ENCODE measurements around the gene PYGM.
"Not testable (repeated sequence)": the region's sequence is repeated elsewhere in the genome, so short reads cannot be mapped to it uniquely, and the experiment has no call there.

Gene PYGM

GRCh38 chr11:64716473-64717267 lies 43.1 kb downstream of the PYGM start:
- no peak for DNase-seq (ENCODE audit: low spot score)

GRCh38 chr11:64715756-64716472 lies 43.9 kb downstream of the PYGM start:
- DNase-seq (ENCODE audit: low spot score): no peak

DNA sequence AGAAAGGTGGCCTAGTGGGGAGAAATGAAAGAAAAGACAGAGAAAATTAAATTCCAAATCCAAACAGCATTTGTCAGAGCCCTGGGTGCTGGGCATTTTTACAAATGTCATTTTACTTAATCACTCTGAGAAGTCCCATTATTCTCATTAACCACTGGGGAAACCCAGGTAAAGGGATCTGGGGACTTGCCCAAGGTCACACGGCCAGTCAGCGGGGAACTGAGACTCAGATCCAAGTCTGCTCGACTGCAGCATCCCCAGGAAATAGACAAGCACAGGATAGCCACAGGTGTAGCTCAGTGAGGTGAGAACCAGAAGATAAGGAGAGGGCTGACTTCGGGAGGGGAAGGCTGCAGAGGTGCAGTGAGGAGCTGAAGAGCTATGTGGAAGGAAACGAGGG lies 44.7 kb downstream of the PYGM start:
- no peak for DNase-seq (ENCODE audit: low spot score)

- DNase-seq (ENCODE audit: low spot score): no peak
These were observed 45.1 kb downstream of the PYGM start for GRCh38 chr11:64714666-64715065.

GRCh38 chr11:64713781-64714363 lies 45.9 kb downstream of the PYGM start:
- DNase-seq (ENCODE audit: low spot score): no peak

- peak; percentile 28 for DNase-seq (ENCODE audit: low spot score)
These were observed 46.6 kb downstream of the PYGM start for GRCh38 chr11:64713016-64713707.

DNA sequence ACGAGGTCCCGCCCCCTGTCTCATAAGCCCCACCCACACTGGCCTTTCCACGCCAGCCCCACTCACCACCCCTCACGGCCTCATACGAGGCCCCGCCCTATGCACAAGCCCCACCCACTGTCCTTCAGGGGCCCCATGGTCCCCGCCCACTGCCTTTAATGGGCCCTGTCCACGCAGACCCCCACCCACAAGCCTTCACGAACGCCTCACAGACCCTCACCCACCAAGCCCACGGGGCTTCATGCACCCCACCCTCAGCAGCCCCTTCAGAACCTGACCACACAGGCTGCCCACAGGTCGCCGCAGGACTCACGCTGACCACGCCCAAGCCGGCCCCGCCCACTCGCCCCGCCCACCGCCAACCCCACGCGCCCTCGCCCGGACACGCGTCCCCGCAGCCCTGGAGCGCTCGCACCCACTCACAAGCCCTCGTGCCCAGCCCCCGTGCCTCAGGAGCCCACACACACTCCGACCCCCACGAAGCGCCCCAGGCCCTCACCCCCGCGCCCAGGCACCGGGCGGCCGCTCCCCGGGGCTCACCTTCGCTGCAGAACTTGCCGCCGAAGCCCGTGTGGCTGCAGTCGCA lies 47.3 kb downstream of the PYGM start:
- DNase-seq (ENCODE audit: low spot score): no peak

GRCh38 chr11:64711956-64712362 lies 47.8 kb downstream of the PYGM start:
- no peak for DNase-seq (ENCODE audit: low spot score)

DNA sequence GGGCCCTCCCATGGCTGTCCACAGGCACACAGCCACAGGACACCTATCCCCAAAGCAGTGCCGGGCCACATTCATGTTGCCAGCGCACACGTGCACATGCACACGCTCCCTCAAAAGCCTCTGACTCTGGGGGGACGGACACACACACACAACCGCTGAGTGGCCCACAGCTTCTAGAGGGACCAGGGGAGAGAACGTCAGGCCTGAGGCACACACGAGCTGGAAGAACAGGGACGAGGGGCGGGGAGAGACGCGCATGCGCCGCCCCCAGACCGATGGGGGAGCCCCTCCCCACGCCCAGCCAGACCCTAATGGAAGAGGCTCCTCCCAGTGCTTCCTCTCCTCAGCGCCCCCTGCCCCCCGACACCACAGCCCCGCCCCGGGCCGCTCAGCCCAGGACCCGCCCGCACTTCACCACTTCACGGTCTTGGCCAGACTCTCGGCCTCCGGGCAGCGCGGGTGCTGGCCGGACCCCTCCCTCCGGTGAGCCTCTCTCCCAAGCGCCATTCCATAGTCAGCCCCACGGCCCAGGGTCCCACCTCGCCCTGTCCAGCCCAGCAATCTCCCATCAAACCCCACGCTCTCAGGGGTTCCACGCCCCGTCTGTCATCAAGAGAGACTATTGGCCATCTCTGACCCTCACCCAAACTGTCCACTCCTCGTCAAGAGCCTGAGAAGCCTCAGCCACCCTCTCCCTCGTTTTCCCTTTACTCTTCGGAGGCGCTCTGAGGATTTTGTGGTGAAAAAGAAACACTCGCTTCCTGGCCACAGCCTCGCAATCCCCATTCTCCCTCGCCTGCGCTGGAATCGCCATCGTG lies 48.4 kb downstream of the PYGM start:
- DNase-seq (ENCODE audit: low spot score): no peak

DNA sequence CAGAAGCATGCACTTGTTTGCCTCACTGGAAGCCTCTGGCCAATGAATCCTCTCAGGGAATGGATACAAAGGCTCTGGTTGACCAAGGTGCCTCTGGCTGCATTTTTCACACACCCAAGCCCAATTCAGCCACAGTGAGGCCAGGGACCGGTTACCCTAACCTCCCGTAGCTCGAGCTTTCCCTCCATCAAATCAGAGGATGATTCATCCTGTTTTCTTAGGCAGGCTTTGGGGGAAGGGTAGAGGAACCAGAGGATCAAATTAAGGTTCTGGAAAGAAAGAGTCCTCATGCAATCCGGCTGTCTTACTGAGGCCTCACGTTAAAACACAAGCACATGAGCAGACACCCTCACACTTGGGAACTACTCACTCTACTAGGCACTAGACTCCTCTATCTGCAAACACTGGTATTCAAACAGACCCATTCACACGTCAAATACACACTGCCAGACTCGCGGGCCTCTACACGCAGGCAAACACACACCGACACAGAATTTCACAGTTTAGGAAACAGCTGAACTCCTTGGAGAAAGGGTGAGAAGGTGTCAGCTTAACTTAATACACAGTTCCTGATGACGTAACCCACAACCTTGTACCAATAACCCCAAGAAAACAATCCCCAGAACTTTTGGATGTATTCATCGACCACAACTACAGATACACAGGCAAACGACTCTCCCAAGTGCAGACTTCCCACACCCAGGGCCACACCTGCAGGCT lies 49.2 kb downstream of the PYGM start:
- DNase-seq (ENCODE audit: low spot score): no peak

DNA sequence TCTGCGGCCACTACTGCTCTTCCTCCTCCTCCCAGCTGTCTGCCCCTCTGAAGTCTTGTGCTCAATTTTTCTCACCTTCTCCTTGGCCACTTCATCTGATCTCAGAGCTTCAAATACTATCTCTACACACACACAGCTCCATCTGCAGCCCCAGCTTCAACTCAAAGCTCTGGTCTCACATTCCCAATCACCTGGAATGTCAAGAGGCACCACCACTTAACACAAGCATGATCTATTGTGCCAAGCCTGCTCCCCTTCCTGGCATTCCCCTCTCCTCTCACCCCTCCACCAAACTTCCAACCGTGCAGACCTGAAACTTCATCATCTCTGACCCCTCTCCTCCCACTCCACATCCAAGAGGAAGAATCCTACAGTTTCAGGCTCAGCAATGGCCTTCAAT lies 54.3 kb downstream of the PYGM start:
- no peak for DNase-seq (ENCODE audit: low spot score)

DNA sequence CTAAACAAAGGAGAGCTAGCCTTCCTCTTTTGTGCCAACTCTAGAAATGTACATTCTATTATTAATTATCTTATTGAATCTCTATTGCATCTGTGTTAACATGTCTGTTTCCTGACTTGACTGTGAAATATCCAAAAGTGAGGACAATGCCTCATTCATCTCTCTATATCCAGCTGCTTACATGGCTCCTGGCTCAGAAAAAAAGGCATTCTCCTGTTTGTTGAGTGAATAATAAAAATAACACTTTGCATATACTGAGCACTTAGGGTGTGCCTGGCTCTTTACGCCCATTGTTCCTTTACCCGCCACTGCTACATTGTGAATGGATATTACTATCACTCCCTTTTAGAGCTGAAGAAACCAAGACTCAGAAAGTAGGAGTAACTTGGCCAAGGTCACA lies 56.7 kb downstream of the PYGM start:
- no peak for DNase-seq (ENCODE audit: low spot score)

GRCh38 chr11:64701956-64702355 lies 57.8 kb downstream of the PYGM start:
- not testable (repeated sequence) for DNase-seq (ENCODE audit: low spot score)

- no peak for DNase-seq (ENCODE audit: low spot score)
These were observed 61.3 kb downstream of the PYGM start for GRCh38 chr11:64698427-64698826.

DNA sequence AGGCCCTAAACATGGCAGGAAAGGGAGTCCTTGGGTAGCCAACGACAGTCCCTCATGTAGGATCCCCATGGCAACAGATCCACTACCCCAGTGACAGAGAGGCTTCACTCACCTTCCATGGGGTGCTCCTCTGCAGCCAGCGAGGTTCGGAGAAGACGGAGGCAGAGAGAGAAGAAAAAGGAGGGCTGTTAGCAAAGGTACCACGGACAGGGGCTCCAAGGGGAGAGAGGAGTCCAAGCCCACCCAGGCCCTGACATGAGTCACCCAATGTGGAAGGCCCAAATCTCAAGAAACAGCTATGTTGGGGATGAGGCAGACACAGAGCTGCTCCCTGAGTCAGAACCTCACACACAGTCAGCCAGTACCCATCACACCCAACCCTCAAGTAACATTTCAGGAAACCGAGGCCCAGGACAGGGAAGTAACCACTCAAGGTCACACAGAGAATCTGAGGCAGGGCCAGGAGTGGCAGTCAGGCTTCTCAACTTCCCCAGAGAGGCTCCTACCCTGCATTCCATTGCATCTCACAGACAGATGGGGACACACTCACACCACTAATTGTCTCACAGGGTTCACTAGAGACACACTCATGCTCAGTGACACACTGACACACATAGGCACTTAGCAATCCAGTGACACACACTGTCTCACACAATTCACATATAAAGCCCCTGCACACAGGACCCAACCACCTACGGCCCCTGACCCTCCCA lies 62.0 kb downstream of the PYGM start:
- no peak for DNase-seq (ENCODE audit: low spot score)
